Measurements from ENCODE around the gene ADRM1.

Gene ADRM1

DNA sequence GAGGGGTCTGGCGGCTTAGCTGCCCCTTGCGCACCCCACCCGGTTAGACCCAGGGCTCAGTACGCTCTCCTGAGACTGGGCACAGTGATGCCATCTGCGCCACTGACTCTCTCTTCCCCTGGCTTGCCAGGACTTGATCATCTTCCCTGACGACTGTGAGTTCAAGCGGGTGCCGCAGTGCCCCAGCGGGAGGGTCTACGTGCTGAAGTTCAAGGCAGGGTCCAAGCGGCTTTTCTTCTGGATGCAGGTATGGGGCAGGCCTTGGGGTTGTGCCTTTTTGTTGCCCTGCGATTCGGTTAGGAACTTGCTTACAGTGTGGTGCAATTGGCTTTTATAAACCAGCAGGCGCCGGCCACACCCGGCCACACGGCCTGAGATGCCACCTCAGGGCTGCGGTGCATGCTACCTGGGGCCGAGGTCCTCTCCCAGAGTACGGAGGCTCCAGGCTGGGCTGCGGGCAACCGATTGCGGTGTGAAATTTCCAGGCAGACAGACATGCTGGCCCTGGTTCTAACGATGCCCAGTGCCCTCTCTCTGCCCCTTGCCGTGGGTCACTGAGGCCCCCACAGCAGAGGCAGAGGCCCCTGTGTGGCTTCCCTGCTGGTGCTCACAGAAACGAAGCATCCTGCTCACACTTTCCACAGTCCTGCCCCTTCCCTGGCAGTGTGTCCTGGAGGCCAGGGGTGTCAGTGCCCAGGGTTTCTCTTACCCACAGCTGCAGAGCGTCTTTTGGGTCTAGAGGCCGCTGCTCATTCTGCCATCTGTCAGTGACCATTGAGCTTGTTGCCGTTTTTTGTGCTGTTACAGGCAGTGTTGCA is 1.7 kb downstream of the ADRM1 start:
- ATAC-seq, result no peak
- no peak for TF ChIP-seq TSHZ2 (CRISPR knock-in tag; IDR thresholded peaks at IDR 0.05)
- TF ChIP-seq ZNF70 (CRISPR knock-in tag; IDR thresholded peaks at IDR 0.05), result no peak
- TF ChIP-seq ZC3H10 (CRISPR knock-in tag; IDR thresholded peaks at IDR 0.05), result no peak
- TF ChIP-seq TCF4 (CRISPR knock-in tag; IDR thresholded peaks at IDR 0.05; ENCODE audit: borderline replicate concordance), result no peak
- no peak for TF ChIP-seq ARNTL (CRISPR knock-in tag; IDR thresholded peaks at IDR 0.05; ENCODE audit: borderline replicate concordance, low read depth)

DNA sequence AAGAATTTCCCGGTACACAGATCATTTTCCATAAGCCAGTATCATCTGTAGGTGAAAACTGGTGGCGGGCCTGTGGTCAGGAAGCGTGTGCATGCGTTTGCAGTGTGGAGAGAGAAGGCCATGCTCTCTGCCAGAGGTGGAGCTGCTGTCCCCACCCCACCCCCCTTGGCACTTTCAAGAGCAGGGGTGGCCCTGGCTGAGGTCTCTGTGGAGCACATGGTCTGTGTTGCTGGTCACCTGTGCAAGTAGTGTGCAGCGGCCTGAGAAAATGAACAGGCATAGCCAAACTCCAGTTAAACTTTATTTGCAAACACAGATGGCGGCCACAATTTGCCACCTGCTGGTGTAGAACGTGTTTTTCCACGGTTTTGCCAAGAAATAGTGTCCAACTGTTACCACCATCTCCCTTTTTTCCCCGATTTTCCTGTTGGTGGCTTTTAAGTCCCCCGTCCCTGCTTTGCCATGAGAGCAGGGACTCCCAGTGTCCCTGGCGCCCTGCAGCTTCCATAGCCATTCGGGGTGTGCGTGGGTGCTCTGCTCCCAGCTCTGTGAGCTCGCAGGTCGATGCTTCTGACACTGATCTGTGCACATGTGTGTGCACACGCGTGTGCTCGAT is 2.5 kb downstream of the ADRM1 start:
- no peak for ATAC-seq
- TF ChIP-seq BACH2 (CRISPR knock-in tag; IDR thresholded peaks at IDR 0.05; ENCODE audit: borderline replicate concordance) (no peak), PPARA (CRISPR knock-in tag; IDR thresholded peaks at IDR 0.05; ENCODE audit: borderline replicate concordance) (no peak), SNAI2 (CRISPR knock-in tag; IDR thresholded peaks at IDR 0.05) (no peak), TOX (CRISPR knock-in tag; IDR thresholded peaks at IDR 0.05; ENCODE audit: borderline replicate concordance) (no peak), ZNF8 (CRISPR knock-in tag; IDR thresholded peaks at IDR 0.05) (no peak), OSR1 (CRISPR knock-in tag; IDR thresholded peaks at IDR 0.05) (no peak), ISL1 (CRISPR knock-in tag; IDR thresholded peaks at IDR 0.05) (no peak)

GRCh38 chr20:62305765-62306413 is 3.1 kb downstream of the ADRM1 start:
- TF ChIP-seq ZFP30 (CRISPR knock-in tag; IDR thresholded peaks at IDR 0.05), result no peak
- TF ChIP-seq TOX (CRISPR knock-in tag; IDR thresholded peaks at IDR 0.05; ENCODE audit: borderline replicate concordance), result no peak
- TF ChIP-seq ARNTL (CRISPR knock-in tag; IDR thresholded peaks at IDR 0.05; ENCODE audit: borderline replicate concordance, low read depth), result no peak
- TF ChIP-seq PATZ1 (CRISPR knock-in tag; IDR thresholded peaks at IDR 0.05; ENCODE audit: borderline replicate concordance), result no peak
- TF ChIP-seq ZNF70 (CRISPR knock-in tag; IDR thresholded peaks at IDR 0.05), result no peak
- TF ChIP-seq ZFP3 (CRISPR knock-in tag; IDR thresholded peaks at IDR 0.05), result no peak
- TF ChIP-seq ZC3H10 (CRISPR knock-in tag; IDR thresholded peaks at IDR 0.05), result no peak
- no peak for TF ChIP-seq ZNF8 (CRISPR knock-in tag; IDR thresholded peaks at IDR 0.05)
- TF ChIP-seq OSR1 (CRISPR knock-in tag; IDR thresholded peaks at IDR 0.05), result no peak
- no peak for TF ChIP-seq CREB5 (CRISPR knock-in tag; IDR thresholded peaks at IDR 0.05; ENCODE audit: low read depth)
- TF ChIP-seq POU6F1 (CRISPR knock-in tag; IDR thresholded peaks at IDR 0.05; ENCODE audit: borderline replicate concordance, low read depth), result no peak
- no peak for TF ChIP-seq ISL1 (CRISPR knock-in tag; IDR thresholded peaks at IDR 0.05)
- no peak for TF ChIP-seq CSDC2 (CRISPR knock-in tag; IDR thresholded peaks at IDR 0.05)
- TF ChIP-seq, protein P1, sequence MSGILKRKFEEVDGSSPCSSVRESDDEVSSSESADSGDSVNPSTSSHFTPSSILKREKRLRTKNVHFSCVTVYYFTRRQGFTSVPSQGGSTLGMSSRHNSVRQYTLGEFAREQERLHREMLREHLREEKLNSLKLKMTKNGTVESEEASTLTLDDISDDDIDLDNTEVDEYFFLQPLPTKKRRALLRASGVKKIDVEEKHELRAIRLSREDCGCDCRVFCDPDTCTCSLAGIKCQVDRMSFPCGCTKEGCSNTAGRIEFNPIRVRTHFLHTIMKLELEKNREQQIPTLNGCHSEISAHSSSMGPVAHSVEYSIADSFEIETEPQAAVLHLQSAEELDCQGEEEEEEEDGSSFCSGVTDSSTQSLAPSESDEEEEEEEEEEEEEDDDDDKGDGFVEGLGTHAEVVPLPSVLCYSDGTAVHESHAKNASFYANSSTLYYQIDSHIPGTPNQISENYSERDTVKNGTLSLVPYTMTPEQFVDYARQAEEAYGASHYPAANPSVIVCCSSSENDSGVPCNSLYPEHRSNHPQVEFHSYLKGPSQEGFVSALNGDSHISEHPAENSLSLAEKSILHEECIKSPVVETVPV (CRISPR knock-in tag; IDR thresholded peaks at IDR 0.05), result no peak
- TF ChIP-seq SNAI2 (CRISPR knock-in tag; IDR thresholded peaks at IDR 0.05), result no peak
- no peak for TF ChIP-seq TSHZ2 (CRISPR knock-in tag; IDR thresholded peaks at IDR 0.05)
- no peak for ATAC-seq

Measured in SK-N-SH treated with all-trans-retinoic acid at 6 μM for 48 hours (cell line).